ENCODE results near the gene CALCR. TPM values are rescaled to one million over a fixed set of nuclear protein-coding genes. Genes with fewer than 3 reads are reported as not detected.

CALCR gene
- total RNA-seq, 1 experiment from 2014 or later = 0.10 TPM

GRCh38 chr7:93427107-93427506 lies 147.4 kb downstream of the CALCR start (continued):
- TF ChIP-seq ZBTB33 (IDR thresholded peaks at IDR 0.05; ENCODE audit: extremely low read depth, insufficient replicate concordance, low read length) (no peak), SRF (IDR thresholded peaks at IDR 0.05; ENCODE audit: low read depth) (no peak), POLR2AphosphoS5 (IDR thresholded peaks at IDR 0.05; ENCODE audit: low read depth, low read length) (no peak), EZH2phosphoT487 (IDR thresholded peaks at IDR 0.05; ENCODE audit: borderline replicate concordance) (no peak), CEBPB (IDR thresholded peaks at IDR 0.05; ENCODE audit: low read depth) (no peak), ELF1 (IDR thresholded peaks at IDR 0.05; ENCODE audit: borderline replicate concordance, low read depth) (no peak), ZFX (IDR thresholded peaks at IDR 0.05) (no peak), ATF3 (IDR thresholded peaks at IDR 0.05) (no peak), YY1 (IDR thresholded peaks at IDR 0.05; ENCODE audit: extremely low read depth, insufficient replicate concordance, low read depth, low read length) (no peak), EGR1 (IDR thresholded peaks at IDR 0.05; ENCODE audit: low read depth) (no peak), TCF7L2 (IDR thresholded peaks at IDR 0.05; ENCODE audit: borderline replicate concordance, extremely low read depth, insufficient read depth, insufficient read length) (no peak), SP1 (IDR thresholded peaks at IDR 0.05; ENCODE audit: low read depth) (no peak)

- no TSS peak for BruUV-seq (replicated peaks)
- Histone ChIP-seq H3K27ac (ENCODE audit: low read depth, low read length) (no peak overlapping the region), H3K27me3 (ENCODE audit: insufficient read depth, low read length) (0 out of 2 replicates have a peak, but pooled peaks cover under 1% of the 10 kb centered on the region), H3K9me2 (ENCODE audit: insufficient read depth) (no peaks in the 10 kb centered on the region), H3K4me3 (replicated peaks in 1 of 2; ENCODE audit: low read depth in 1 of 2, low read length in 2 of 2) (no peak overlapping the region), H3K79me2 (ENCODE audit: insufficient read depth, low read length) (no peaks in the 10 kb centered on the region), H3K9ac (ENCODE audit: low read length) (no peak overlapping the region), H3K9me3 (ENCODE audit: control insufficient read depth in 1 of 2, insufficient read depth in 1 of 2, low read depth in 1 of 2, low read length in 2 of 2) (no peaks in the 10 kb centered on the region), H3K4me1 (ENCODE audit: control insufficient read depth in 1 of 2, insufficient read depth in 2 of 2, low read length in 2 of 2) (no peaks in the 10 kb centered on the region), H2AFZ (ENCODE audit: low read depth, low read length, poor library complexity, severe bottlenecking) (no peak overlapping the region), H3K36me3 (ENCODE audit: control insufficient read depth in 1 of 2, insufficient read depth in 2 of 2, low read length in 2 of 2) (no peaks in the 10 kb centered on the region), H4K20me1 (ENCODE audit: insufficient read depth) (no peaks in the 10 kb centered on the region), H3K4me2 (ENCODE audit: low read length) (no peak overlapping the region)
- ATAC-seq = no peak
- TF ChIP-seq ZNF274 (IDR thresholded peaks at IDR 0.05; ENCODE audit: low read depth, low read length) (no peak), EZH2 (IDR thresholded peaks at IDR 0.05) (no peak), CBX3 (IDR thresholded peaks at IDR 0.05; ENCODE audit: low read depth) (no peak)
- intact Hi-C loops (cut with micrococcal nuclease) = no loop called here
- ChIA-PET CTCF (no interaction called here), POLR2A (no interaction called here), RAD21 (ENCODE audit: low non-redundant PET in 1 of 2, low total read pairs in 2 of 2, uncharacterized antibody in 2 of 2, unreplicated experiment in 2 of 2) (no interaction called here)
- no peak for DNase-seq (ENCODE audit: low read depth, low spot score)
These were observed 148.3 kb downstream of the CALCR start for GRCh38 chr7:93426155-93426696.
